Kidney tubule cell (primary cell): Measurements from ENCODE around the gene UMAD1.
A peak's percentile ranks its signal among the peaks of the same experiment; 100 is the strongest.
"Not testable (repeated sequence)": the region's sequence is repeated elsewhere in the genome, so short reads cannot be mapped to it uniquely, and the experiment has no call there.

Experiments used
- DNase-seq: peaks from one replicate; pipeline ENCODE4 v3.0.0-alpha.2; 2018; ENCODE audit warnings: low spot score

The UMAD1 gene

GRCh38 chr7:7652798-7653540 lies 12.4 kb downstream of the UMAD1 start:
- DNase-seq = no peak

GRCh38 chr7:7653593-7654187 lies 13.1 kb downstream of the UMAD1 start:
- peak; percentile 23 for DNase-seq

GRCh38 chr7:7654964-7655715 lies 14.6 kb downstream of the UMAD1 start:
- DNase-seq = no peak

GRCh38 chr7:7656459-7656858 lies 15.9 kb downstream of the UMAD1 start:
- not testable (repeated sequence) for DNase-seq

GRCh38 chr7:7662527-7662926 lies 22.0 kb downstream of the UMAD1 start:
- DNase-seq = no peak

- DNase-seq = no peak
Observed at GRCh38 chr7:7664291-7664690, 23.7 kb downstream of the UMAD1 start.

GRCh38 chr7:7665031-7665430 lies 24.5 kb downstream of the UMAD1 start:
- no peak for DNase-seq

- no peak for DNase-seq
Observed at GRCh38 chr7:7667187-7667586, 26.6 kb downstream of the UMAD1 start.

GRCh38 chr7:7668706-7669105 lies 28.2 kb downstream of the UMAD1 start:
- no peak for DNase-seq

- no peak for DNase-seq
Observed at GRCh38 chr7:7670490-7670889, 29.9 kb downstream of the UMAD1 start.

- DNase-seq = no peak
Observed at GRCh38 chr7:7671361-7671760, 30.8 kb downstream of the UMAD1 start.

GRCh38 chr7:7672545-7673239 lies 32.1 kb downstream of the UMAD1 start:
- no peak for DNase-seq

GRCh38 chr7:7673240-7673550 lies 32.6 kb downstream of the UMAD1 start:
- no peak for DNase-seq

- no peak for DNase-seq
Observed at GRCh38 chr7:7675686-7676085, 35.1 kb downstream of the UMAD1 start.

GRCh38 chr7:7679640-7680039 lies 39.1 kb downstream of the UMAD1 start:
- not testable (repeated sequence) for DNase-seq

- peak; percentile 68 for DNase-seq
Observed at GRCh38 chr7:7681191-7681935, 40.8 kb downstream of the UMAD1 start.

GRCh38 chr7:7681936-7682329 lies 41.4 kb downstream of the UMAD1 start:
- no peak for DNase-seq

- DNase-seq = no peak
Observed at GRCh38 chr7:7682861-7683260, 42.3 kb downstream of the UMAD1 start.

GRCh38 chr7:7686811-7687508 lies 46.4 kb downstream of the UMAD1 start:
- no peak for DNase-seq

GRCh38 chr7:7687800-7688199 lies 47.2 kb downstream of the UMAD1 start:
- DNase-seq = no peak

GRCh38 chr7:7688310-7688709 lies 47.8 kb downstream of the UMAD1 start:
- no peak for DNase-seq
